A549 (cell line): Measurements from ENCODE around the gene UHRF2. TPM values are rescaled to one million over a fixed set of nuclear protein-coding genes. Genes with fewer than 3 reads are reported as not detected.

ENCODE experiments used
- ATAC-seq, 2 experiments: fragments of 200-7000 bp in 1 of 2; fragments of >200 bp in 1 of 2; cut with Nextera tagmentation in 1 of 2; cut with Tn5 transposase in 1 of 2; 3 replicates each; pipeline versions ENCODE4 v1.8.0 to v1.9.1; 2018 to 2020; ENCODE audit warnings: mild to moderate bottlenecking in 1 of 2, moderate library complexity in 1 of 2
- CTCF ChIA-PET: fragments of 300-600 bp; sonication (Branson Sonifier 250); formaldehyde crosslinking; extraction: SDS; loops from one replicate; lab custom pipeline; 2021; ENCODE audit warnings: antibody characterized with exemption, inconsistent platforms; lab: Yijun Ruan, JAX
- POLR2A ChIA-PET: fragments of 350-600 bp; formaldehyde crosslinking; extraction: SDS; loops from one replicate; lab custom pipeline; 2021; ENCODE audit warnings: antibody characterized with exemption, inconsistent platforms; lab: Yijun Ruan, JAX
- DNase-seq, 2 experiments: peaks; one replicate each; pipeline versions ENCODE4 v3.0.0 to v3.0.0-alpha.2; 2011 to 2016; ENCODE audit warnings: low read depth in 1 of 2, low spot score in 1 of 2
- FAIRE-seq: peaks from 2 replicates; lab custom pipeline; 2011; peaks lifted over from hg19 to GRCh38; lab: Jason Lieb, UNC
- H3K27ac ChIP-seq, 2 experiments: fragments of >200 bp; sonication (Bioruptor Twin); formaldehyde crosslinking; 3 replicates each; pipeline ENCODE4 v1.5.1; 2016 to 2017
- H3K4me1 ChIP-seq: fragments of >200 bp; sonication (Bioruptor Twin); formaldehyde crosslinking; 3 replicates; pipeline ENCODE4 v1.6.1; 2016
- H3K4me2 ChIP-seq: fragments of >200 bp; sonication (Bioruptor Twin); formaldehyde crosslinking; 3 replicates; pipeline ENCODE4 v1.6.1; 2016
- H3K4me3 ChIP-seq: fragments of >200 bp; sonication (Bioruptor Twin); formaldehyde crosslinking; 3 replicates; pipeline ENCODE4 v1.5.1; 2016
- H3K9me3 ChIP-seq: fragments of >200 bp; sonication (Bioruptor Twin); formaldehyde crosslinking; 3 replicates; pipeline ENCODE4 v1.6.1; 2016
- ATOH8 ChIP-seq: fragments of 250-450 bp; sonication (Bioruptor Pico); IDR thresholded peaks from 2 replicates; pipeline ENCODE4 v1.5.0; 2020; ENCODE audit warnings: low read depth, mild to moderate bottlenecking, moderate library complexity
- BCL3 ChIP-seq: fragments of >200 bp; sonication (Bioruptor Twin); formaldehyde crosslinking; IDR thresholded peaks from 3 replicates; pipeline ENCODE4 v1.6.1; 2016
- BHLHE40 ChIP-seq: IDR thresholded peaks from 2 replicates; pipeline ENCODE4 v1.6.1; 2012; ENCODE audit warnings: low read depth, low read length, inconsistent platforms
- CBX8 ChIP-seq: fragments of 200-600 bp; sonication (generic); IDR thresholded peaks from 2 replicates; pipeline ENCODE4 v1.6.1; 2016
- EHF ChIP-seq: fragments of 250-450 bp; sonication (Bioruptor Pico); IDR thresholded peaks from 2 replicates; pipeline ENCODE4 v1.5.0; 2020; ENCODE audit warnings: mild to moderate bottlenecking
- EHMT2 ChIP-seq: fragments of 200-600 bp; sonication (generic); IDR thresholded peaks from 2 replicates; pipeline ENCODE4 v1.6.1; 2016; ENCODE audit warnings: antibody characterized with exemption, low read depth, mild to moderate bottlenecking, moderate library complexity
- EP300 ChIP-seq, 2 experiments: fragments of >200 bp; sonication (Bioruptor Twin); formaldehyde crosslinking; IDR thresholded peaks; 2 replicates in 1 of 2; 3 replicates in 1 of 2; pipeline ENCODE4 v1.6.1; 2016 to 2017
- ESRRA ChIP-seq: fragments of 150-350 bp; IDR thresholded peaks from 2 replicates; pipeline ENCODE4 v1.6.1; 2014; ENCODE audit warnings: mild to moderate bottlenecking, low read length, borderline replicate concordance
- FOSB ChIP-seq: fragments of 250-450 bp; sonication (Bioruptor Pico); IDR thresholded peaks from 2 replicates; pipeline ENCODE4 v1.5.0; 2020; ENCODE audit warnings: mild to moderate bottlenecking, moderate library complexity
- FOXS1 ChIP-seq: fragments of 250-450 bp; sonication (Bioruptor Pico); IDR thresholded peaks from 2 replicates; pipeline ENCODE4 v1.5.0; 2020; ENCODE audit warnings: mild to moderate bottlenecking, moderate library complexity
- GATA3 ChIP-seq: IDR thresholded peaks from 2 replicates; pipeline ENCODE4 v1.6.1; 2012; ENCODE audit warnings: borderline replicate concordance
- HES2 ChIP-seq: fragments of >200 bp; sonication (Bioruptor Twin); formaldehyde crosslinking; IDR thresholded peaks from 2 replicates; pipeline ENCODE4 v1.6.1; 2016
- HMGXB4 ChIP-seq: fragments of 250-450 bp; sonication (Bioruptor Pico); IDR thresholded peaks from 2 replicates; pipeline ENCODE4 v1.5.0; 2021; ENCODE audit warnings: mild to moderate bottlenecking, moderate library complexity, borderline replicate concordance
- HOXB13 ChIP-seq: fragments of 250-450 bp; sonication (Bioruptor Pico); IDR thresholded peaks from 2 replicates; pipeline ENCODE4 v1.5.0; 2020; ENCODE audit warnings: low read depth, mild to moderate bottlenecking, moderate library complexity
- JUNB ChIP-seq: fragments of >200 bp; sonication (Bioruptor Twin); formaldehyde crosslinking; IDR thresholded peaks from 2 replicates; pipeline ENCODE4 v1.6.1; 2016
- KDM5A ChIP-seq: fragments of 200-600 bp; sonication (generic); IDR thresholded peaks from 2 replicates; pipeline ENCODE4 v1.6.1; 2016; ENCODE audit warnings: antibody characterized with exemption, mild to moderate bottlenecking
- MAZ ChIP-seq: fragments of 150-350 bp; IDR thresholded peaks from 2 replicates; pipeline ENCODE4 v1.6.1; 2014; ENCODE audit warnings: antibody characterized with exemption, low read depth, low read length, borderline replicate concordance
- NFE2L2 ChIP-seq: fragments of 150-350 bp; conservative IDR thresholded peaks from 2 replicates; pipeline ENCODE4 v1.6.1; 2014; ENCODE audit warnings: low read length
- RNF2 ChIP-seq: fragments of 200-600 bp; sonication (generic); IDR thresholded peaks from 2 replicates; pipeline ENCODE4 v1.6.1; 2016; ENCODE audit warnings: low read depth, mild to moderate bottlenecking, antibody characterized with exemption, moderate library complexity, borderline replicate concordance
- SREBF2 ChIP-seq: fragments of 450-650 bp; IDR thresholded peaks from 2 replicates; pipeline ENCODE4 v1.6.1; 2014; ENCODE audit warnings: mild to moderate bottlenecking, moderate library complexity
- ZFP36 ChIP-seq: fragments of 450-650 bp; IDR thresholded peaks from 2 replicates; pipeline ENCODE4 v1.6.1; 2014; ENCODE audit warnings: borderline replicate concordance; ENCODE audit not compliant: partially characterized antibody
- ZSCAN20 ChIP-seq: fragments of 250-450 bp; sonication (Bioruptor Pico); IDR thresholded peaks from 2 replicates; pipeline ENCODE4 v1.8.0; 2022; ENCODE audit warnings: mild to moderate bottlenecking, moderate library complexity
- WGBS: methylation state at CpG from one replicate; pipeline ENCODE4 v1.1.6; 2017; ENCODE audit errors: missing lambda C conversion rate; 5-methylcytosine and 5-hydroxymethylcytosine counted together
- polyA plus RNA-seq, 4 experiments: library from polyadenylated mRNA; depleted of rRNA in 3 of 4; stranded (reverse); fragments of >200 nt; fragmentation: RNase III in 1 of 4; extraction: RNeasy Plus Mini Kit Qiagen cat#74134 plus additional on column Dnase treatment in 1 of 4; gene quantifications; 2 replicates in 3 of 4; 3 replicates in 1 of 4; pipeline ENCODE4 v1.2.3, GENCODE V29; 2011 to 2017
- TF ChIP-seq, protein P1 (sequence below): fragments of 150-350 bp; IDR thresholded peaks from 2 replicates; pipeline ENCODE4 v1.6.1; 2014; ENCODE audit warnings: low read depth, mild to moderate bottlenecking, low read length

Gene UHRF2
- polyA plus RNA-seq, 2 of the 4 experiments (the other 2 are of a cell fraction): 28.6 to 74.3 TPM

DNA sequence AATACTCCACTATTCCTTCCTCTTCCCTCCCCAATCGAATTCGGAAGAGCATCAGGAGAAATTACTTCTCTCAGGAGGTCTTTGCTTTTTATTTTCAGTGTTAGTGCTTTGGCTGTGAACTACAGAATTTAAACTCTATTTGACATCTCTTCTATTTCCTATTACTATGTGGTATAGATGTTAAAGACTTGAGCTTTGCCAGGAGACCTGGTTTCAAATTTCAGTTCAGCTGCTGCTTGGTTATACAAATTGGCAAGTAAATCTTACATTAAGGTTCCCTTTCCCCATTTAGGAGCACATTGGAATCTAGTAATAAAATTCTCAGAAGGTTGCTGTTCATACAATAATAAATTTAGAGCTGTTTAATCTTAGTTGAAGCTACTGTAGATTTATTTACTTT is 13.1 kb downstream of the UHRF2 start:
- no peak overlapping the region for H3K27ac ChIP-seq
- H3K4me2 ChIP-seq: no peak overlapping the region
- H3K4me1 ChIP-seq: peaks cover 15% of the 10 kb centered on the region; the same call in 1 of the 3 replicates
- no peak for FAIRE-seq
- 100% methylated on average over 2 of the region's 2 CpGs for WGBS
- TF ChIP-seq GATA3 (no peak), HOXB13 (CRISPR knock-in tag) (no peak), BHLHE40 (no peak), EHMT2 (no peak), SREBF2 (no peak), HMGXB4 (CRISPR knock-in tag) (no peak), BCL3 (no peak), HES2 (no peak), JUNB (no peak), CBX8 (no peak), NFE2L2 (no peak), MAZ (no peak), FOSB (CRISPR knock-in tag) (no peak), KDM5A (no peak), ZSCAN20 (CRISPR knock-in tag) (no peak)
- TF ChIP-seq, protein P1, sequence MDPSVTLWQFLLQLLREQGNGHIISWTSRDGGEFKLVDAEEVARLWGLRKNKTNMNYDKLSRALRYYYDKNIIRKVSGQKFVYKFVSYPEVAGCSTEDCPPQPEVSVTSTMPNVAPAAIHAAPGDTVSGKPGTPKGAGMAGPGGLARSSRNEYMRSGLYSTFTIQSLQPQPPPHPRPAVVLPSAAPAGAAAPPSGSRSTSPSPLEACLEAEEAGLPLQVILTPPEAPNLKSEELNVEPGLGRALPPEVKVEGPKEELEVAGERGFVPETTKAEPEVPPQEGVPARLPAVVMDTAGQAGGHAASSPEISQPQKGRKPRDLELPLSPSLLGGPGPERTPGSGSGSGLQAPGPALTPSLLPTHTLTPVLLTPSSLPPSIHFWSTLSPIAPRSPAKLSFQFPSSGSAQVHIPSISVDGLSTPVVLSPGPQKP: no peak
- ChIA-PET CTCF (interaction anchor here (0.8 to 2.0 kb wide), 5 partner anchors 13 to 540 kb away, joined by 3 to 7 read pairs (median 4); partner anchors contain the start of gene UHRF2), POLR2A (no interaction called here)
- DNase-seq: no peak
- no peak overlapping the region for H3K4me3 ChIP-seq
- no peak for ATAC-seq
- H3K9me3 ChIP-seq: no peaks in the 10 kb centered on the region

GRCh38 chr9:6428940-6429889 is 16.2 kb downstream of the UHRF2 start:
- DNase-seq: no peak
- ChIA-PET POLR2A (interaction anchor here (0.5 kb wide), 1 partner anchor 280 kb away, joined by 8 read pairs; no protein-coding TSS in a partner anchor), CTCF (interaction anchor here (0.6 kb wide), 2 partner anchors 87 to 1148 kb away, joined by 3 read pairs; no protein-coding TSS in a partner anchor)
- WGBS: 93% methylated on average over 11 of the region's 11 CpGs
- FAIRE-seq: no peak
- Histone ChIP-seq H3K4me2 (no peak overlapping the region), H3K27ac (no peak overlapping the region), H3K9me3 (no peaks in the 10 kb centered on the region), H3K4me3 (no peak overlapping the region), H3K4me1 (peaks cover 15% of the 10 kb centered on the region; the same call in 2 of the 3 replicates)
- ATAC-seq: no peak
- TF ChIP-seq ZFP36 (no peak), BHLHE40 (no peak), ATOH8 (CRISPR knock-in tag) (no peak), CBX8 (no peak), EP300 (IDR thresholded peaks at IDR 0.05) (no peak), RNF2 (no peak), EHF (CRISPR knock-in tag) (no peak), FOXS1 (CRISPR knock-in tag) (no peak), ESRRA (no peak)
